Activated CD8-positive, alpha-beta memory T cell treated with anti-CD3 and anti-CD28 coated beads for 36 hours (primary cell): ENCODE measurements around the gene ZKSCAN4. TPM values are rescaled to one million over a fixed set of nuclear protein-coding genes. Genes with fewer than 3 reads are reported as not detected.

ENCODE experiments used
- CTCF ChIA-PET: fragments of 350-600 bp; sonication (Branson Sonifier 250); formaldehyde crosslinking; loops from one replicate; lab custom pipeline; 2021; ENCODE audit warnings: antibody characterized with exemption; lab: Charles Lee
- POLR2A ChIA-PET: fragments of 350-600 bp; sonication (Branson Sonifier 250); formaldehyde crosslinking; loops from one replicate; lab custom pipeline; 2021; ENCODE audit warnings: antibody characterized with exemption; lab: Charles Lee
- total RNA-seq, 2 experiments: library from RNA; stranded (reverse); gene quantifications; one replicate each; pipeline ENCODE4 v1.2.3, GENCODE V29; 2021

ZKSCAN4 gene
- 1 to 10 TPM; 4.4 to 4.5 TPM for total RNA-seq

- POLR2A ChIA-PET, result interaction anchor here (0.6 to 1.2 kb wide), 4 partner anchors 15 to 172 kb away, joined by 3 to 5 read pairs (median 4); partner anchors contain the start of genes ZNF165, ZSCAN26 and ZSCAN31
- CTCF ChIA-PET, result interaction anchor here (1.0 to 1.4 kb wide), 3 partner anchors 11 to 110 kb away, joined by 3 to 6 read pairs (median 4); partner anchors contain the start of gene ZKSCAN8
Observed at GRCh38 chr6:28252009-28252975, at the start of gene ZKSCAN4. TSS of gene ZKSCAN4 (minus strand) at chr6:28252269. CDS start at chr6:28251980, 289 bp downstream.

- CTCF ChIA-PET, result no interaction called here
- POLR2A ChIA-PET, result no interaction called here
Observed at GRCh38 chr6:28296520-28297060, 44.5 kb upstream of the ZKSCAN4 start.

- POLR2A ChIA-PET, result no interaction called here
- CTCF ChIA-PET, result no interaction called here
Observed at GRCh38 chr6:28295326-28295725, 43.3 kb upstream of the ZKSCAN4 start.

GRCh38 chr6:28291573-28291972 is 39.5 kb upstream of the ZKSCAN4 start:
- ChIA-PET POLR2A (no interaction called here), CTCF (interaction anchor here (0.7 kb wide), 1 partner anchor 44 kb away, joined by 4 read pairs; no protein-coding TSS in a partner anchor)

- ChIA-PET CTCF (no interaction called here), POLR2A (interaction anchor here (0.5 kb wide), 1 partner anchor 642 kb away, joined by 3 read pairs; no protein-coding TSS in a partner anchor)
Observed at GRCh38 chr6:28282926-28283325, 30.9 kb upstream of the ZKSCAN4 start.

- CTCF ChIA-PET, result interaction anchor here (0.6 to 1.3 kb wide), 2 partner anchors 75 to 145 kb away, joined by 3 to 8 read pairs; no protein-coding TSS in a partner anchor
- POLR2A ChIA-PET, result interaction anchor here (0.5 kb wide), 1 partner anchor 388 kb away, joined by 3 read pairs; no protein-coding TSS in a partner anchor
Observed at GRCh38 chr6:28281288-28282064, 29.4 kb upstream of the ZKSCAN4 start, which contains the start of gene PGBD1. TSS of gene PGBD1 (plus strand) at chr6:28281572. CDS start at chr6:28283814, 2,242 bp downstream.

GRCh38 chr6:28280595-28281287 is 28.7 kb upstream of the ZKSCAN4 start:
- POLR2A ChIA-PET, result interaction anchor here (1.4 kb wide), 1 partner anchor 14 kb away, joined by 4 read pairs; the partner anchor contains the start of gene ZSCAN26
- CTCF ChIA-PET, result interaction anchor here (1.3 kb wide), 1 partner anchor 76 kb away, joined by 8 read pairs; no protein-coding TSS in a partner anchor

GRCh38 chr6:28277746-28278145 is 25.7 kb upstream of the ZKSCAN4 start:
- ChIA-PET POLR2A (no interaction called here), CTCF (no interaction called here)

GRCh38 chr6:28274888-28275287 is 22.8 kb upstream of the ZKSCAN4 start:
- ChIA-PET POLR2A (no interaction called here), CTCF (interaction anchor here (0.6 kb wide), 1 partner anchor 54 kb away, joined by 4 read pairs; no protein-coding TSS in a partner anchor)

- CTCF ChIA-PET, result interaction anchor here (0.5 kb wide), 1 partner anchor 333 kb away, joined by 3 read pairs; no protein-coding TSS in a partner anchor
- POLR2A ChIA-PET, result no interaction called here
Observed at GRCh38 chr6:28269492-28269891, 17.4 kb upstream of the ZKSCAN4 start.

GRCh38 chr6:28267695-28268059 is 15.6 kb upstream of the ZKSCAN4 start:
- POLR2A ChIA-PET, result interaction anchor here (0.8 to 1.5 kb wide), 4 partner anchors 12 to 1122 kb away, joined by 3 to 5 read pairs (median 4); partner anchors contain the start of genes ZKSCAN3 and ZKSCAN4

GRCh38 chr6:28266962-28267694 is 15.1 kb upstream of the ZKSCAN4 start, which contains the start of gene ZSCAN26:
TSS of gene ZSCAN26 (plus strand) at chr6:28267143. CDS start at chr6:28271920, 4,777 bp downstream.
- CTCF ChIA-PET, result interaction anchor here (1.2 to 1.5 kb wide), 2 partner anchors 89 to 127 kb away, joined by 4 to 12 read pairs; no protein-coding TSS in a partner anchor
- POLR2A ChIA-PET, result interaction anchor here (0.7 to 1.5 kb wide), 5 partner anchors 13 to 1122 kb away, joined by 3 to 5 read pairs (median 3); partner anchors contain the start of genes ZKSCAN3 and ZKSCAN4

More at GRCh38 chr6:28267695-28268059, 15.6 kb upstream of the ZKSCAN4 start:
- CTCF ChIA-PET, result interaction anchor here (1.2 to 1.5 kb wide), 2 partner anchors 88 to 127 kb away, joined by 4 to 12 read pairs; no protein-coding TSS in a partner anchor

GRCh38 chr6:28266563-28266961 is 14.5 kb upstream of the ZKSCAN4 start:
- ChIA-PET CTCF (interaction anchor here (1.2 to 1.5 kb wide), 2 partner anchors 89 to 126 kb away, joined by 4 to 12 read pairs; no protein-coding TSS in a partner anchor), POLR2A (interaction anchor here (0.7 to 1.5 kb wide), 4 partner anchors 13 to 89 kb away, joined by 3 to 5 read pairs (median 4); partner anchors contain the start of genes ZKSCAN3 and ZKSCAN4)

- CTCF ChIA-PET, result interaction anchor here (0.7 kb wide), 1 partner anchor 18 kb away, joined by 3 read pairs; no protein-coding TSS in a partner anchor
- POLR2A ChIA-PET, result no interaction called here
Observed at GRCh38 chr6:28264834-28265401, 12.8 kb upstream of the ZKSCAN4 start.

GRCh38 chr6:28263922-28264321 is 11.9 kb upstream of the ZKSCAN4 start:
- ChIA-PET POLR2A (no interaction called here), CTCF (interaction anchor here (1.3 kb wide), 1 partner anchor 11 kb away, joined by 4 read pairs; the partner anchor contains the start of gene ZKSCAN4)
